Muscle of arm (tissue), 12 donors: ENCODE measurements around the gene TARS3. TPM values are rescaled to one million over a fixed set of nuclear protein-coding genes. Genes with fewer than 3 reads are reported as not detected.

Experiments
- DNase-seq: peaks from one replicate; pipeline ENCODE4 v3.0.0-alpha.2; 2013
- polyA plus RNA-seq, 12 donors: library from polyadenylated mRNA; unstranded; fragments of 120-200 nt; gene quantifications; one replicate each; pipeline ENCODE4 v1.2.1, GENCODE V29; 2013; ENCODE audit not compliant: insufficient read length in 12 of 12

The TARS3 gene
- polyA plus RNA-seq, 12 donors: 16.4 to 34.5 (median 23.0) TPM; not detected in 1

- DNase-seq: no peak
These were observed 114.3 kb downstream of the TARS3 start for GRCh38 chr15:101609742-101610610.

GRCh38 chr15:101608201-101608600 is 116.1 kb downstream of the TARS3 start:
- DNase-seq: no peak

GRCh38 chr15:101607108-101607507 is 117.2 kb downstream of the TARS3 start:
- no peak for DNase-seq

GRCh38 chr15:101604124-101604874 is 120.0 kb downstream of the TARS3 start:
- DNase-seq: no peak

Other genes with a start within 250 kb of the TARS3 start
- gene PCSK6, start 234.8 kb downstream of the TARS3 start, polyA plus RNA-seq: 10 to 100 TPM in 9 of 12 donors, 1 to 10 TPM in 2, not detected in 1; 7.7 to 28.6 (median 10.9) TPM
- gene TM2D3, start 72.1 kb downstream of the TARS3 start, polyA plus RNA-seq: 10 to 100 TPM in 11 of 12 donors, not detected in 1; 28.5 to 63.3 (median 40.4) TPM
- gene OR4F6, start 79.0 kb upstream of the TARS3 start, polyA plus RNA-seq: not detected
- not detected for gene OR4F15, start 87.7 kb upstream of the TARS3 start, polyA plus RNA-seq